TTC549 (cell line): ENCODE data around the gene DDX10.
"Not testable (repeated sequence)": the region's sequence is repeated elsewhere in the genome, so short reads cannot be mapped to it uniquely, and the experiment has no call there.

ENCODE experiments used
- FAIRE-seq: peaks from 2 replicates; lab custom pipeline; 2012; peaks lifted over from hg19 to GRCh38; lab: Jason Lieb, UNC

The DDX10 gene

GRCh38 chr11:108775324-108775723, 110.5 kb downstream of the DDX10 start:
- FAIRE-seq = no peak

GRCh38 chr11:108779147-108779546, 114.3 kb downstream of the DDX10 start:
- FAIRE-seq = not testable (repeated sequence)

- FAIRE-seq = no peak
These were observed 115.2 kb downstream of the DDX10 start for GRCh38 chr11:108780119-108780518.

- no peak for FAIRE-seq
These were observed 117.1 kb downstream of the DDX10 start for GRCh38 chr11:108781946-108782345.

- FAIRE-seq = no peak
These were observed 121.6 kb downstream of the DDX10 start for GRCh38 chr11:108786281-108786990.

GRCh38 chr11:108787105-108787504, 122.2 kb downstream of the DDX10 start:
- no peak for FAIRE-seq

GRCh38 chr11:108788565-108789199, 123.8 kb downstream of the DDX10 start:
- peak; percentile 11 for FAIRE-seq

- no peak for FAIRE-seq
These were observed 125.8 kb downstream of the DDX10 start for GRCh38 chr11:108790501-108791299.

- no peak for FAIRE-seq
These were observed 128.3 kb downstream of the DDX10 start for GRCh38 chr11:108793138-108793537.

GRCh38 chr11:108793611-108794010, 128.7 kb downstream of the DDX10 start:
- FAIRE-seq = no peak

GRCh38 chr11:108796551-108796950, 131.7 kb downstream of the DDX10 start:
- no peak for FAIRE-seq

- FAIRE-seq = no peak
These were observed 132.8 kb downstream of the DDX10 start for GRCh38 chr11:108797578-108798100.

GRCh38 chr11:108802492-108802891, 137.6 kb downstream of the DDX10 start:
- FAIRE-seq = no peak

- FAIRE-seq = no peak
These were observed 138.9 kb downstream of the DDX10 start for GRCh38 chr11:108803776-108804175.

- no peak for FAIRE-seq
These were observed 139.6 kb downstream of the DDX10 start for GRCh38 chr11:108804511-108804910.

GRCh38 chr11:108805030-108805429, 140.2 kb downstream of the DDX10 start:
- no peak for FAIRE-seq

GRCh38 chr11:108807262-108807661, 142.4 kb downstream of the DDX10 start:
- no peak for FAIRE-seq

- FAIRE-seq = no peak
These were observed 148.2 kb downstream of the DDX10 start for GRCh38 chr11:108813086-108813485.

GRCh38 chr11:108817976-108818375, 153.1 kb downstream of the DDX10 start:
- no peak for FAIRE-seq

- FAIRE-seq = no peak
These were observed 154.1 kb downstream of the DDX10 start for GRCh38 chr11:108818971-108819370.

- FAIRE-seq = no peak
These were observed 155.1 kb downstream of the DDX10 start for GRCh38 chr11:108819957-108820356.

GRCh38 chr11:108823960-108824359, 159.1 kb downstream of the DDX10 start:
- FAIRE-seq = not testable (repeated sequence)

- no peak for FAIRE-seq
These were observed 159.7 kb downstream of the DDX10 start for GRCh38 chr11:108824545-108824944.
